ENCODE measurements around the gene MARCHF6.
"Not testable (repeated sequence)": the region's sequence is repeated elsewhere in the genome, so short reads cannot be mapped to it uniquely, and the experiment has no call there.

Gene MARCHF6

GRCh38 chr5:10353241-10354047 is at the start of gene MARCHF6:
TSS of gene MARCHF6 (plus strand) at chr5:10353695. CDS start at chr5:10353899, 204 bp downstream.
- peak; percentile 93 to 95 for DNase-seq

- no peak for DNase-seq
Observed at GRCh38 chr5:10303699-10304170, 49.8 kb upstream of the MARCHF6 start.

- no peak for DNase-seq
Observed at GRCh38 chr5:10304932-10305331, 48.6 kb upstream of the MARCHF6 start.

GRCh38 chr5:10306114-10306513 is 47.4 kb upstream of the MARCHF6 start:
- no peak for DNase-seq

- DNase-seq: no peak
Observed at GRCh38 chr5:10306806-10307205, 46.7 kb upstream of the MARCHF6 start.

GRCh38 chr5:10307206-10308148 is 46.0 kb upstream of the MARCHF6 start, which contains the start of gene CMBL:
TSS of gene CMBL (minus strand) at chr5:10307902. CDS start at chr5:10290762, 17,140 bp downstream.
- DNase-seq: no peak

- DNase-seq: no peak
Observed at GRCh38 chr5:10308844-10309243, 44.7 kb upstream of the MARCHF6 start.

- DNase-seq: no peak
Observed at GRCh38 chr5:10310066-10310779, 43.3 kb upstream of the MARCHF6 start.

- not testable (repeated sequence) for DNase-seq
Observed at GRCh38 chr5:10310835-10311570, 42.5 kb upstream of the MARCHF6 start.

- DNase-seq: no peak
Observed at GRCh38 chr5:10311595-10312425, 41.7 kb upstream of the MARCHF6 start.

GRCh38 chr5:10315201-10315600 is 38.3 kb upstream of the MARCHF6 start:
- DNase-seq: no peak

- DNase-seq: no peak
Observed at GRCh38 chr5:10315824-10316509, 37.5 kb upstream of the MARCHF6 start.

GRCh38 chr5:10317825-10318682 is 35.4 kb upstream of the MARCHF6 start:
- DNase-seq: no peak

- no peak for DNase-seq
Observed at GRCh38 chr5:10319202-10319851, 34.2 kb upstream of the MARCHF6 start.

GRCh38 chr5:10320793-10321192 is 32.7 kb upstream of the MARCHF6 start:
- no peak for DNase-seq

GRCh38 chr5:10321882-10322281 is 31.6 kb upstream of the MARCHF6 start:
- no peak for DNase-seq

- DNase-seq: no peak
Observed at GRCh38 chr5:10323588-10324488, 29.7 kb upstream of the MARCHF6 start.
